Keratinocyte (primary cell): Measurements from ENCODE around the gene CADM2.

ENCODE experiments used
- EZH2 ChIP-seq: IDR thresholded peaks from one replicate; pipeline ENCODE4 v1.6.1; 2012; ENCODE audit warnings: inconsistent platforms, mild to moderate bottlenecking, low read length, moderate library complexity
- TF ChIP-seq, protein P1 (sequence below), 3 experiments: IDR thresholded peaks in 1 of 3; conservative IDR thresholded peaks in 1 of 3; optimal IDR thresholded peaks in 1 of 3; 2 replicates in 2 of 3; 3 replicates in 1 of 3; pipeline versions ENCODE3 to v1.5.1; 2011; ENCODE audit warnings: low read length in 3 of 3, mild to moderate bottlenecking in 3 of 3, moderate library complexity in 2 of 3, control low read depth in 1 of 3, inconsistent platforms in 1 of 3; ENCODE audit not compliant: insufficient read depth in 2 of 3; ENCODE audit errors: extremely low read depth in 1 of 3

GRCh38 chr3:85475346-85475745 lies 516.6 kb downstream of the CADM2 start:
- TF ChIP-seq, protein P1, sequence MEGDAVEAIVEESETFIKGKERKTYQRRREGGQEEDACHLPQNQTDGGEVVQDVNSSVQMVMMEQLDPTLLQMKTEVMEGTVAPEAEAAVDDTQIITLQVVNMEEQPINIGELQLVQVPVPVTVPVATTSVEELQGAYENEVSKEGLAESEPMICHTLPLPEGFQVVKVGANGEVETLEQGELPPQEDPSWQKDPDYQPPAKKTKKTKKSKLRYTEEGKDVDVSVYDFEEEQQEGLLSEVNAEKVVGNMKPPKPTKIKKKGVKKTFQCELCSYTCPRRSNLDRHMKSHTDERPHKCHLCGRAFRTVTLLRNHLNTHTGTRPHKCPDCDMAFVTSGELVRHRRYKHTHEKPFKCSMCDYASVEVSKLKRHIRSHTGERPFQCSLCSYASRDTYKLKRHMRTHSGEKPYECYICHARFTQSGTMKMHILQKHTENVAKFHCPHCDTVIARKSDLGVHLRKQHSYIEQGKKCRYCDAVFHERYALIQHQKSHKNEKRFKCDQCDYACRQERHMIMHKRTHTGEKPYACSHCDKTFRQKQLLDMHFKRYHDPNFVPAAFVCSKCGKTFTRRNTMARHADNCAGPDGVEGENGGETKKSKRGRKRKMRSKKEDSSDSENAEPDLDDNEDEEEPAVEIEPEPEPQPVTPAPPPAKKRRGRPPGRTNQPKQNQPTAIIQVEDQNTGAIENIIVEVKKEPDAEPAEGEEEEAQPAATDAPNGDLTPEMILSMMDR (optimal IDR thresholded peaks at IDR 0.05 in 1 of 3, IDR thresholded peaks at IDR 0.05 in 1 of 3, conservative IDR thresholded peaks at IDR 0.05 in 1 of 3; ENCODE audit: extremely low read depth in 1 of 3, insufficient read depth in 2 of 3, low read length in 3 of 3), result no peak
- TF ChIP-seq EZH2, result no peak
